ENCODE data around the gene VSTM2B.
"Not testable (repeated sequence)": the region's sequence is repeated elsewhere in the genome, so short reads cannot be mapped to it uniquely, and the experiment has no call there.

The VSTM2B gene

DNA sequence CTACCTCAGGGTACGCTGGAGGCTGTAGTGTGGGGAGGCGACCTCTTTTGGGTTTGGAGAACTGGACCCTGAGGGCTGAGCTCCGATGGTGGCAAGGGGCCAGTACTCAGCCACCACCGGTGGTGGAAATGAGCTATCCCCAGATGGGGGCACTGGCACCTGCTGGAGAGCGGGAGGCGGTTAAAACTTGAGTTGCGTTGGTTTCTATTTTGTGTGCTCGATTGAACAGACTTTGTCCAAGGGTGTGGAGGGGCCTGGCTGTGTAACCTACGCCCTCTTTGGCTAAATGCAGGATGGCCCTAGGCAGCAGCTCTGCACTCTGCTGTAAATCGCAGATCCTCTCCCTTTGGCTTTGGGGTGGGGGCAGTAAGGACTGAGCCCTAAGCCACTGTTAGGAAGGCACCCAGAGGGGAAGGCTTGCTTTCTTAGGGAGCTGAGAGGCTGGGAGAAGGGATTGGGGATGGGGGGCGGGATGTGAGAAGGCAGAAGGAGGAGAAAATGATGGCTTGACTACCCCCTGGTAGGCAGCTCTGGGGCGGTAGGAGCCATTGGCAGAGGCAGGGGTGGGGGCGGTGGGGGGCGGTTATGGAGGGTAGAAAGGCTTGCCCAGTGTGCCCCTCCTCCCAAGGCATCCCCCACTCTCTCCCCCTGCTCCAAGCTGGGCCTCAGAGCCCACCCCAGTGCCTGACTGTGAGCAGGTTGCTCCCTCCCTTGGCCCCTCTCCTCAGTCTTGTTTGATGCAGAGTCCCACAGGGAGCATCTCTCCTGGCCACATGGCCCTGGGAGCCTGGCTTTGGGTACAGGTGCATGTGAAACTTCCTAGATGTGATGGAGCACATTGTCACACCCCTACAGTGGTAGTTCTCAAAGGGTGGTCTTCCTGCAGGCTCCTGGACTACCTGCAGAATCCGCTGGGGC is 5.0 kb downstream of the VSTM2B start:
- DNase-seq (ENCODE audit: low spot score), result no peak

DNA sequence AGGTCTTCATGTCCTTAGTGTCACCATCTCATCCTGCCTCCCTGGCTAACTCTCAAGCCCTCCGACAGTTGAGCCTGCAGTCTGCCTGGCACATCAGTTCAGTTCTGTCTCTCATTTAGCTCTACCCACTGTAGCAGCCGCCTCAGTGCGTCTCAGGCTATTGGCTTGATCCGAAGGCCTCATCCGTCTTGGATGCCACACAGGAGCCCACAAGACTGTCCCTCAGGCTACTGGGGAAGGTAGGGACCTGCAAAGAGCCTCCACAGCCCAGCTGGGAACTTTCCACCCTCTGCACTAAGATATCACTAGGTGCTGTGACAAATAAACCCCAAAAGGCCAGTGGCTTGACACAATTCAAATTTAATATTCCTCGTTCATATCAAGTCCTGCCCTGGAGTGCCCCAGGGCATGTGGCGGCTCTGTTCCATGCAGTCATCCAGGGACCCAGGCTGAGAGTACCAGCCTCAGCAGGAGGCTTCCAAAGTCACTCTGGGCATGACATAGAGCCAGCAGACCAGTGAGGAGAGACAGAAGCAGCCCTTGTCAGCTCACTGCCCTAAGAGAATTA is 5.7 kb downstream of the VSTM2B start:
- no peak for DNase-seq (ENCODE audit: low spot score)

DNA sequence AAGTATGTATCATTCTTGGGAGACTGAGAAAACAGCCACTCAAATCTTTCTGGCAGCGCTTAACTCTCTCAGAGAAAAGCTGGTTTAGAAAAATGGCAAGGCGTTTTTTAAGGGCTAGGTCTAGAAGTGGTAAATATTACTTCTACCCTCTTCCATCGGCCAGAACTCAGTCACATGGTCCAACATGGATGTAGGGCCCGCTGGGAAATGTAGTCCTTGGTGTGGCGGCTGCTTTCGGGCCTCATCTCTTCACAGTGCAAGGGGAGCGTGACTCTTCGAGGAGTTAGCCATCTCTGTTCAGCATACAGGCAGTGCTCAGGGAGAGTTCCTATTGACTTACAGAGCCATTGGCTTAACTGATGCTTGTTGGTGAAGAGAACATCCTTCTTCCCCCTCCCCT is 6.3 kb downstream of the VSTM2B start:
- no peak for DNase-seq (ENCODE audit: low spot score)

DNA sequence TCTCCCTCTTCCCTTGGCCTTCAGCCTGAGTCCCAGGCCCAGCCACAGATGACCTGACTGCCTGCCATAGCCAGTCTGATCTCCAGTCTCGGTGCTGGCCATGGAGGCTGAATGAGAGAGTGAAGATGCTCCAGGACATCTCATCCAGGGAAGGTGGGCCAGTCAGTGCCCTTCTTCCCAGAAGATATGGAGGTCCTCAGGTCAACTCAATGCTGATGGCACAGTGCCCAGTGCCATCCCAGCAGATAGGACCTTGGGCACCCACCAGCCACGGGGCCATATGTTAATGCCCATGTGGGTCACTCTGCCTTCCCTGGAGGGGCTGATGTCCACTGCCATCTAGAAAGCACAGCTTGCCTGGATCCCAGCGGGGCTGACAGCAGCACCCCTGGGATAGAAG is 7.2 kb downstream of the VSTM2B start:
- DNase-seq (ENCODE audit: low spot score), result no peak

DNA sequence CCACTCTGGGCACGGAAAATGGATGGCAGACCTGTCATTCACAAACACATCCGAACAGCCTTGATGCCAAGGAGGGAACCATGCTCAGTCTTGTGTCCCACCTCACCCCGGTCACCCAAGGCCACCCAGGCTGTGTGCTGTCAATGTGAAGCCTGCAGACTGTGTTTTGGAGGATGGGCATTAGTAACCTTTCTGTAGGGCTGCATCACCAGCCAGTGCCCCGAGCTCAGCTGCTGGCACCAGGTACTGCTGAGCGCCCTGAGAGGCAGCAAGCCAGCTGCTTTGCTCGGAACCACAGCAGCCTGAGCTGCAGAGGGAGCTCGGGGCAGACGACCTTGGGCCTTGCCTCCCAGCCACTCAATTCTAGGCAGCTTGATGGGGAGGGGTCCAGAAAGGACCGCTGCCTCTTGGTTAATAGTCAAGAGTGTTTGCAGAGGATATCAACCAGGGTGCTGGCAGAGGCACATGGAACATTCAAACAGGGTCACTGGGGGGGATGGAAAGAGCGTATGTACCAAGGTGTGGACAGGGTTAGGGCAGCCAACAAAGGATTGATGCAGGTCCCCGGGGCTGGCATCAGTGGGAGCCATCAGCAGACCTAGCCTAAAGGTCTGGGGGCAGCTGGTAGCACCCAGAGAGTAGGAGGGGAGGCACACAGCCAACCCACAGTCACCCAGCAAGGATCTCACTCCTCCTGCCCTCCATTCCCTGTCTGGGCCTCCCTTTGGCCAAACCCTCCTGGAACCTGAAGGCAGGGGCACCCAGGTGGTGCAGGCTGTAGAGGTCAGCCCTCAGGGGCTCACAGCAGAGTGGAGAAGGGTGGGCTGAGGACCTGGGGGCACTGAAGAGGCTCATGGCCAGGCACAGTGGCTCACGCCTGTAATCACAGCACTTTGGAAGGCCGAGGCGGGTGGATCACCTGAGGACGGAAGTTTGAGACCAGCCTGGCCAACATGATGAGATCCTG is 8.1 kb downstream of the VSTM2B start:
- no peak for DNase-seq (ENCODE audit: low spot score)

DNA sequence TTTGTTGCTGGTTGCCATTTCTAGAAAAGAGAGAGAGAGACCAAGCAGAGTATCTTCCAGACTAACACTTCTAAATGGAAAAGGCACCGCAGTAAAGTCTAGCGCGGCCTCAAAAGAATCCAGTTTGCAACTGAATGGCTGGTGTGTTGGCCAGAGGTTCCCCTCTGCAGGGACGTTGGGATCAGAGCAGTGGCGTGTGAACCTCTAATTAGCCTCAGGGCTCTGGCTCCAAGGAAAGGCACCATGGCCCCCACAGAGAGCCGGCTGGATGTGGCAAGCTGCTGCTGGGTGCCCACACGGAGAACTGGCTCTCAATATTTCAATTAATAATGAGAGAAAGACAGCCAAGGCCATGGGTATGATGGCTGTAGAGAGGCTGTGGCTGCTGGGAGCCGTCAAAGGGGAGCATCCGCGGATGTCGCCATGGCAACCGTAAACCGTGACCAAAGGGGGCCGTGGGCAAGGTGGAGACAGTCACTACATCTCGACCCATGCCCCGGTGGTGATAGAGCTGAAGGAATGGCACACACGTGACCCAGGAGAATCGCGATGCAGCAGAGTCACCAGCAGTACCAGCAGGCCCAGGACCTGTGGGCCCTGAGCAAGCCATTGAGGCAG is 9.5 kb downstream of the VSTM2B start:
- no peak for DNase-seq (ENCODE audit: low spot score)

DNA sequence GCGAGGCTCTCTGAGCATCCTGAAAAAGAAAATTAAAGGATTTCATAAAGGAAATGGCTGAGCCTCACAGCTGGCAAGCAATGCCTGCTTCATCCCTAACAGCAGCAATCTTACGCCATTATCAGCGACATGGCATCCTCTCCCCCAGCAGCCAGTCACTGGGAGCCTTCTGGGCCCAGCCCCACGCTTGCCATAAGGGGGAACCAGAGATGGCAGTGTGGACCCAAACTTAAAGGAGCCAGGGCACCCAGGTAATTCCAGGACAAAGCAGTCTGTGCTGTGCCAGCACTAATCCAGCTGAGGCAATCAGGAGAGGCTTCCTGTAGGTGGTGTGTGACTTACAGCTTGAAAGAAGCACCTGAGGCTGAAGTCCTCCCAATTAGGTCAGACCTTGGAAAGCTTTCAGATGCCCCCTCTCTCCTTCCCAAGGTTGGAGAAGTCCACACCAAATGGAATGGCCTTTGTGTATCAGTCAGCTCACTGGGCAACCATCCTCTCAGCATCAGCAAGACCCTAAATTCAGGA is 10.3 kb downstream of the VSTM2B start:
- no peak for DNase-seq (ENCODE audit: low spot score)

DNA sequence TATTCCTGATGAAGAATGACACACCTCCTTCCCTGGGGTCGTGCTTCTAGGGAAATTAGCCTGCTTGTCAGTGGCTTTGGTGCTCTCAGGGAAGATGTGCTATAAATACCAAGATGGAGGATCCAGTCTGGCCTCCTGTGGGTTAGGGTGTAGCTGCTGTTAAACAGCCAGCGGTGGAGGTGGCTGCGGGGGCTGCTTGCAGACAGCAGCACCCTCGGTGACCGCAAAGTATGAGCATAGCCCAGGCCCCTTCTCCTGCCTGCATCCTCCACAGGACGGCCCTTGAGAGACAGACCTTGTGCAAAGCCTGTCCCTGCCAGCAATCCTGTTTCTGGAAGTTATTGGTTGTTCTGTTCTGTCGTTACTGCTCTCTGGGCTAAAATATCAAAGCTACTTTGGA is 11.4 kb downstream of the VSTM2B start:
- DNase-seq (ENCODE audit: low spot score), result no peak

DNA sequence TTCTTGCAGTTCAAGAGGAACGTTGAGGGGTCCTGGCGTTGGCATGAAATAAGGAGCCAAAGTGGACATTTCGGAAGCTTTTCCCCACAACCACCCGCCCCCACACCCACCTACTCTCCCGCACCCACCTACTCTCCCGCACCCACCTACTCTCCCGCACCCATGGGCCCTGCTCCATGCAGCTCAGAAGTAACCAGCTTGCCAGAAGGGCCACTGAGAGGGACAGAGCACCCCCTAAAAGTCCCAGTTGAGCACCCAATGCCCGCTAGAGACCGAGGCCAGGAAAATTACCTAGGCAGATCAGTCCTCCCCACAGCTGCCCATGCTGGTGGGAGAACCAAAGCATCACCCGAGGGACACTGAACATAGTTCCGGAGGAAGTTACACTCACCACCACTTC is 11.8 kb downstream of the VSTM2B start:
- DNase-seq (ENCODE audit: low spot score), result no peak

DNA sequence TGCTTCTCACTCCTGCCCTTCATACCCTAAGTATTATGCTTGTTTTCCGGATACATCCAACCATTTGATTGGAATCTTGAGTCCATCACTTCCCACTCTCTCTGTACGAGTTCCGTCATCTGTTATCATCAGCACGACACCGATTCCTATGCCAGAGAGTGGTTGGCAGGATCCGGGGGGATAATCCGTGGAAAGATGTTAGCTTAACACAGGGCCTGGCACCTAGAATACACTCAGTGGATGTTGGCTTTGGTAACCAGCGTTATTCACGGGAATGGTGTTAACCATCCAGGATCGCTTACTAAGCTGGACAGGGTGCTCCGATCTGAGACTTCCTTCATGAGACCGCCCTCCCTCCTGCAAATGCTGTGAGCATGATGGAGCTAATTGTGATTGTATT is 12.4 kb downstream of the VSTM2B start:
- no peak for DNase-seq (ENCODE audit: low spot score)

DNA sequence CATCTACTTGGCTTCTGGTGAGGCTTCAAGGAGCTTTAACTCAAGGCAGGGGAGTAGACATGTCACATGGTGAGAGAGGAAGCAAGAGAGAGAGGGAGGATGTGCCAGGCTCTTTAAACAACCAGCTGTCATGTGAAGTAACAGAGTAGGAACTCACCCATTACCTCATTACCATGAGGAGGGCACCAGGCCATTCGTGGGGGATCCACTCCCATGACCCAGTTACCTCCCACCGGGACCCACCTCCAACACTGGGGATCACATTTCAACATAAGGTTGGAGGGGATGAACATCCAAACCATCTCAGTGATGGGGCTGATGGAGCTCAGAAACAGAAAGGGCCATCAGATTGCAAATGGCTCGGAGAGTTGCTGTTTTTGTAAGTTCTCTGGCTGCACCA is 12.9 kb downstream of the VSTM2B start:
- DNase-seq (ENCODE audit: low spot score), result no peak

DNA sequence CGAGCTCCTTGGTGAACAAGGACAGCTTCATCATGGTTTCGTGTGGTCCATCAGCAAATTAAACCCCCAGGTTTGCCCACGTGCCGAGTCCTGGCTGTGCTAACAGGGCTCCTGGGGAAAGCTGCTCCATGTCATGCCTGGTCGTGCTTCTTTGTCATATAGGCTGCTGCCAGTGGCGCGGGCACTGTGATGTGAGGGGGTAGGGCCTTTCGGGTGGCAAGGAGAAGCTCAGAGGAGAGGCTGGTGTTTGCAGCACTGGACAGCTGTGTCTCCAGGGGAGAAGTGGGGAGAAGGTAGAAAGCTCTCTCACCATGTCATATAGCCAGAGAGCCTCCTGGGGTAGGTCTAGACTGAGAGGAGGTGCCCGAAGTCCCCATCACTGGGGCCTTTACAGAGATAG is 13.3 kb downstream of the VSTM2B start:
- DNase-seq (ENCODE audit: low spot score), result no peak

DNA sequence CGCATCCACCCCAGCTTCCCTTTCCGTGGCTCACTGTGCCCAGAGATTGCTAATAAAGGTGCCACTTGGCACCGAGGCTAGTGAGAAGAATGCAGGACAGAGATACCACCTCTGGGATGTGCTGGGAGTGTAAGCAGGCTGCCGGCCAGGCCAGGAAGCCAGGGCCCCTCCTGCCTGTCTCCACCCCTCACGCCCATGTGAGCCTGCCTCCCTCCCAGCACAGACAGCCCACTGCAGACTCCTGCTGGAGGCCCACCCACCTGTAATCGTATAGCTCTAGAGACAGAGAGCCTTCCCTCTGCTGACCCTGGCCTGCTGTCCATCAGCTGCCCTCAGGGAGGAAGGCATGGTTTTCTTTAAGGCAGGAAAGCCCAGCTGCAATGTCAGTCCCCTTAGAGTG is 13.9 kb downstream of the VSTM2B start:
- DNase-seq (ENCODE audit: low spot score), result no peak

DNA sequence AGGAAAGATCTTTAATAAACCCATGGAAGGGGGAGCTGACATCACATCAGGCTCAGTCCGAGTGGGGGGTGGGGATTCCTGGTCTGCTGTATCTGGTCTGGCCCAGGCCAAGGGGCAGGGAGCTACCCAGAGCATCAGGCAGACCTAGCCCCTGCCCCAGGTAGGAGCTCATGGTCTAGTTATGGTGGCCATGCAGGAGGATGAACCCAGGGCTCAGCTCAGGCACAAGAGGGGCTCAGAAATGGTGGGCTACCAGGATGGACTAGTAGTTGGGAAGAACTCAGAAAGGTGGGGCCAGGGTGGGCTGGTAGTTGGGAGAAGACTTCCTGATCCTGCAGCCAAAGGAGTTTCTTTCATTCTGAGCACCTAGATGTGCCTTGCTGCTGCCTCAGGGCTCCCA is 14.3 kb downstream of the VSTM2B start:
- no peak for DNase-seq (ENCODE audit: low spot score)

DNA sequence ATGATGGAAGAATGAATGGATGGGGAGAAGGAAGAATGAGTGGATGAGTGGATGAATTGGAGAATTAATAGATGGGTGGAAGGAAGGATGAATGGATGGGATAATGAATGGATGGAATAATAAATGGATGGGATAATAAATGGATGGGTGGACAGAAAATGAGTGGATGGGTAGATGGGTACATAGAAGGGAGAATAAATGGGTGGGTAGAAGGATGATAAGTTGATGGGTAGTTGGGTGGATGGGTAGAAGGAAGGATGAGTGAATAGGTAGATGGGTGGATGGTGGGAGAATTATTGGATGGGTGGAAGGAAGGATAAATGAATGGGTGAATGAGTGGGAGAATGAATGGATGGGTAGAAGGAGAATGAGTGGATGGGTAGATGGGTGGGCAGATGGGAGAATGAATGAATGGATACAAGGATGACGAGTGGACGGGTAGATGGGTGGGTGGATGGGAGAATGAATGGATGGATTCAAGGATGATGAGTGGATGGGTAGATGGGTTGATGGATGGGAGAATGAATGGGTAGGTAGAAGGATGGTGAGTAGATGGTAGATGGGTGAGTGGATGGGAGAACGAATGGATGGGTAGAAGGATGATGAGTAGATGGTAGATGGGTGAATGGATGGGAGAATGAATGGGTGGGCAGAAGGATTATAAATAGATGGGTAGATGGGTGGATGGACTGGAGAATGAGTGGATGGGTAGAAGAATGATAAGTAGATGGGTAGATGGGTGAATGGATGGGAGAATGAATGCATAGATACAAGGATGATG is 15.9 kb downstream of the VSTM2B start:
- DNase-seq (ENCODE audit: low spot score), result no peak

DNA sequence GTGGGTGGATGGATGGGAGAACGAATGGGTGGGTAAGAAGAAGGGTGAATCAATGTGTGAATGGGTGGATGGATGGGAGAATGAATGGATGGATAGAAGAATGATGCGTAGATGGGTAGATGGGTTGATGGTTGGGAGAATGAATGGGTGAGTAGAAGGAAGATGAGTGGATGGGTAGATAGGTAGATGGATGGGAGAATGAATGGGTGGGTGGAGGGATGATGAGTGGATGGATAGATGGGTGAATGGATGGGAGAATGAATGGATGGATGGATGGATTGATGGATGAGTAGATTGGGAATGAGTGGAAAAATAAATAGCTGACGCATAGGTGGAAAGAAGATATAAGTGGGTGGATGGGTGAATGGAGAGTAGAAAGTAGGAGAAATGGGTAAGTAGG is 16.5 kb downstream of the VSTM2B start:
- no peak for DNase-seq (ENCODE audit: low spot score)

DNA sequence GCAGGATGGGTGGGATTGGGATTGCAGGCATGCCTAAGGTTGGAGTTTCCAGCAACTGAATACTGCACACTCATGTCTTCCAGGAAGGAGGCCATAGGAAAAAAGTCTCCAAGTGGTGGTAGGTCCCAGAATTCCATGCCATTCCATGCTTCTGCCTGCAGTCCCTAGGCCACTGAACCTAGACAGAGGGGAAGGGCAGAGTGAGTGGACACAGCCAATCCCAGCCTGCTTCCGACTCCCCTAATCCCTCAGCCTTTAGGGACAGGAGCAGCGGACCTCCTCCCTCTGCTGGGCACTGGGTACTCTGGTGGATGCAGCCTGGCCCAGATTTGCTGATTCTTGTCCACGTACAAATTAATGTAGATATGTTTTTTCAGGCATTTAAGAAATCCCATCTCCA is 17.0 kb downstream of the VSTM2B start:
- no peak for DNase-seq (ENCODE audit: low spot score)

DNA sequence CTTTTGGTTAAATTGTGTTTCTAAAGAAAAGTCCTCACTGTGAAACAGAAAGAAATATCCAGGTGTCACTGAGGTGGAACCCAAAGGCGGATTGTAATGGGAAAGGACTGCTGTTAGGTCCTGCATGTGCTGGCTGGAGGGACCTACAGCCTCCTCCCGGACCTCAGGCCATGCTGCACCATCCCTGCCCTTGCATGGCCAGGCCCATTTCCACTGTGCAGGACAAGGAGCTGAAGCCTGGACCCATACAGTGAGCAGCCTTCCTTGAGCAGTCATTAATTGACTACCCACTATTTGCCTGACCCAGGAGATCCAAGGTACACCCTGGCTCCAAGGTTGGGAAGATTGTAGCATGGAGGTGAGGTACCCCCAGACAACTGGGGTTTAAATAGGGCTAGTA is 17.6 kb downstream of the VSTM2B start:
- no peak for DNase-seq (ENCODE audit: low spot score)

DNA sequence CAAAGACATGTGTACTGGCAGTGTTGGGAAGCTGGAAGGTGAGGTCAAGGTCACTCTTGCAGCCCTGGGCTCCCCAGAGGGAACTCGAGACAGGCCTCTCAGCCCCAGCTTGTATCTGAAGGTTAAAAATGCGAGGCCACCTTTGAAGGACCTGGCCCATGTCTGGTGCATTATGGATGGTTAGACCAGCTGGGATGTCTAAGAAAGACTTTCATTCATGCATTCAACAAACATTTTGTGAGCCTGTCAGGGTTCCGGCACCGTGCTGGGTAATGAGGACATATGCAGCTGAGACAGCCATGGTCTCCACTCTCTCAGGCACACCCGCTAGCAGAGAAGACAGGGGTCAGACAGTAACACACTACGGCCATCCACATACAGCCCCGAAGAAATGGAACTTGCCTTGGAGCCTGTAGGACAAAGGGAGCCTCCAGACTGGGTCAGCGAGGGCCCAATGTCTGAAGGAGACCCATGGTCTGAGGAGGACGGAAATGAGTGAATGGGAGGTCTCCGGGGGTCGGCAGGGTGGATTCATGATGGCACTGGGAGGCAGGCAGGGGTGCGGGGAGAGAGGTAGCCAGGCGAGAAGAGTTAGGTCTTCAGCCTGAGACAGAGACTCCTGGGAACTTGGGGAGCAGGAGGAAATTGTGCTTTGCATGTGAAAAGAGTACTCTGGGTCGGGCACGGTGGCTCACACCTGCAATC is 19.0 kb downstream of the VSTM2B start:
- no peak for DNase-seq (ENCODE audit: low spot score)

DNA sequence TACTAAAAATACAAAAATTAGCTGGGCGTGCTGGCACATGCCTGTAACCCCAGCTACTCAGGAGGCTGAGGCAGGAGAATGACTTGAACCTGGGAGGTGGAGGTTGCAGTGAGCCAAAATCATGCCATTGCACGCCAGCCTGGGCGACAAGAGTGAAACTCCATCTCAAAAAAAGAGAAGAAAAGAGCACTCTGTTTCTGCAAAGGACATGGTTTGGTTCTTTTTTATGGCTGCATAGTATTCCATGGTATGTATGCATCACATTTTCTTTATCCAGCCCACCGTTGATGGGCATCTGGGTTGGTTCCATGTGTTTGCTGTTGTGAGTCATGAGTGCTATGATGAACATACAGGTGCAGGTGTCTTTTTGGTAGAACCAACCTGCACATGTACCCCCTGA is 19.7 kb downstream of the VSTM2B start:
- DNase-seq (ENCODE audit: low spot score), result not testable (repeated sequence)

Measured in CD4-positive, alpha-beta T cell treated with Interleukin-6 at 100 ng/mL for 8 hours (primary cell).